DMS79 treated with DMSO at 0.1 percent for 48 hours (cell line): Measurements from ENCODE around the gene NTM.

Experiments used
- DNase-seq: peaks from one replicate; lab custom pipeline; 2025; lab: John Stamatoyannopoulos, UW

Gene NTM

GRCh38 chr11:131373095-131373725, 2.8 kb downstream of the NTM start:
- no peak for DNase-seq

- no peak for DNase-seq
These were observed 3.3 kb downstream of the NTM start for GRCh38 chr11:131373756-131374155.

GRCh38 chr11:131375421-131375820, 5.0 kb downstream of the NTM start:
- no peak for DNase-seq

- DNase-seq: no peak
These were observed 5.5 kb downstream of the NTM start for GRCh38 chr11:131375915-131376314.

- no peak for DNase-seq
These were observed 8.5 kb downstream of the NTM start for GRCh38 chr11:131378931-131379330.

GRCh38 chr11:131385763-131386390, 15.5 kb downstream of the NTM start:
- no peak for DNase-seq

GRCh38 chr11:131386408-131386807, 16.0 kb downstream of the NTM start:
- no peak for DNase-seq

- no peak for DNase-seq
These were observed 17.6 kb downstream of the NTM start for GRCh38 chr11:131388030-131388429.

- DNase-seq: no peak
These were observed 19.2 kb downstream of the NTM start for GRCh38 chr11:131389582-131389981.

GRCh38 chr11:131391176-131391575, 20.8 kb downstream of the NTM start:
- no peak for DNase-seq

GRCh38 chr11:131392528-131393255, 22.3 kb downstream of the NTM start:
- DNase-seq: no peak

GRCh38 chr11:131393691-131394090, 23.3 kb downstream of the NTM start:
- DNase-seq: no peak

- DNase-seq: no peak
These were observed 27.3 kb downstream of the NTM start for GRCh38 chr11:131397675-131398074.

- DNase-seq: no peak
These were observed 31.6 kb downstream of the NTM start for GRCh38 chr11:131402040-131402439.

- DNase-seq: no peak
These were observed 33.6 kb downstream of the NTM start for GRCh38 chr11:131404010-131404409.

- DNase-seq: no peak
These were observed 37.7 kb downstream of the NTM start for GRCh38 chr11:131408025-131408640.

GRCh38 chr11:131409345-131409744, 38.9 kb downstream of the NTM start:
- DNase-seq: no peak

GRCh38 chr11:131411636-131412035, 41.2 kb downstream of the NTM start:
- DNase-seq: no peak

GRCh38 chr11:131412061-131412460, 41.6 kb downstream of the NTM start:
- DNase-seq: no peak

- DNase-seq: no peak
These were observed 42.8 kb downstream of the NTM start for GRCh38 chr11:131413217-131413616.

GRCh38 chr11:131418189-131418588, 47.8 kb downstream of the NTM start:
- no peak for DNase-seq

GRCh38 chr11:131421066-131421855, 50.8 kb downstream of the NTM start:
- DNase-seq: no peak
